ENCODE data around the gene PAM. TPM values are rescaled to one million over a fixed set of nuclear protein-coding genes. Genes with fewer than 3 reads are reported as not detected.
A peak's percentile ranks its signal among the peaks of the same experiment; 100 is the strongest.
"Not testable (repeated sequence)": the region's sequence is repeated elsewhere in the genome, so short reads cannot be mapped to it uniquely, and the experiment has no call there.

PAM gene
- total RNA-seq, 1 experiment from 2014 or later = 67.1 TPM

DNA sequence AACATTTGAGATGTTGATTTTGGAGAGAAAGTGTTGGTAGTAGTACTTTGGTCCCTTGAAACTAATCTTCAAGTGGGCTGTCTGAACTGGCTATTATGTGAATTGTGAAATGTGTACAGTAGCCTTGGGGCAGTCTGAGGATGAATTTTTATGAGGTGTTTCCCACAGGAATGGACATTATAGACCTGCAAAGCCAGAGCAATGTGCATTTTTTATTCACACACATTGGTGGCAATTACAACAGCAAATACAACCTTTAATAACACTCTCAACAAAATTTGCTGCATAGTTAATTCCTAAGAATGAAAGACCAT lies 147.0 kb downstream of the PAM start:
- DNase-seq (ENCODE audit: low read depth) = peak; percentile 23

GRCh38 chr5:102902647-102903046 lies 147.5 kb downstream of the PAM start:
- no peak for DNase-seq (ENCODE audit: low read depth)

GRCh38 chr5:102903074-102903871 lies 148.2 kb downstream of the PAM start:
- DNase-seq (ENCODE audit: low read depth) = no peak

- DNase-seq (ENCODE audit: low read depth) = no peak
Measured at GRCh38 chr5:102905056-102905455, 150.0 kb downstream of the PAM start.

- not testable (repeated sequence) for DNase-seq (ENCODE audit: low read depth)
Measured at GRCh38 chr5:102907099-102907498, 152.0 kb downstream of the PAM start.

DNA sequence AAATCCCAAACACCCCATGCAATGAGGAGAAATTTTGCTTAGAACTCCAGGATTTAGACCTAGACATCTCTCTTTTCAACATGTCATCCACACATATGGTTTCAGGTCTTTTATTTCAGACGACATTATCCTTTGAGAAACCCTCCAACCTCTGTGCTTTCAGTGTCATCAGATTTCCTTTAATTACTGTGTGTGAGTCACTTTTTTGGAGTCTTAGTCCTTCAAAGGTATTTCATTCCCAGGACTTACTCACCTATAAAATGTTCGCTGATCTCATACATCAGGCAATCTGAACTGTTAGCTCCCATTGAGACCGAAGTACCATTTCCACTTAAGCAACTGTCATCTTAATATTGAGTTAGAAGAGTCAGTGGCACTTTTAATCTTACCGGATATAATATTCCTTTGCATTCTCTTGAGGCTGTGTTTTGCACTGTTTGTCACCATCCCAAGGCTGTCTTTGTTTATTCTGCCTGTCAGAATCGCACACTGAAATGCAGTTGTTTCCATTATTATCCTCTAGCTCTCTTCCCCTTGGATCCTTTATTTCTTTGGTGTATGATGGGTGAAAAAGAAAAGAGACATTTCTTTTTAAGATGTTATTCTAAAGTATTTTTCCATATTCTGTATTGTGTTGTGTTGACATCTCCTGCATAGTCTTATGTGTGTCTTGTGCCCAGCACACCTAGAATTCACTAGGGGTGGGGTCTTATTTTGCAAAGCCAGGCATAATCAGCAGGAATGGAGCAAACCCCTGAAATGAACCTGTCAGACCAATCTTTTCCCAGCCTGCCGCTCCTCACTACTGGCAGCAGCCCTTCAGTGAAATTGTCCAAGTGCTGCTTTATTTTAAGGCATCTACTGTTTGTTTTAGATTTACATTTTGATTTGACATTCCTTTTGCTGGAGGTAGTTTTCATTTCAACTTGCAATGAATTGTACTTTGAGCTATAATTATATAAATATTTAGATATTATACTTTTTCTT lies 155.4 kb downstream of the PAM start:
- DNase-seq (ENCODE audit: low read depth) = peak; percentile 73

DNA sequence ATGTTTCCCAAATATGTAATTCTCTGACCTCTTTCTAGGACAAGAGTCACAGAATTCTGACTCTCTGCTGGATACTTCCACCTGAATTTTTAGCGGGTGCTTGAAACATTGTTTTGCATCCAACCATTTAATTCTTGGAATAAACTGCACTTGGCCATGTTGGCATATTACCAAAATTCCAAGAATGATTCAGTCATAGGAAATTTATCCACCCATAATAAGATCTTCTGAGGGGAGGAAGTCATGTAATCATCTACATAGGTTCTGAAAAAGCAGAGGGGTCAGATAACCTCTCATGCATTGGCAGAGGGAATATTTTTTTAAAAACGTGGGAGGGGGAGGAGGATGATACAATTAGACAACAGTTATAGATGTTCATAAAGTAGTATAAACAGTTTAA lies 156.9 kb downstream of the PAM start:
- peak; percentile 63 for DNase-seq (ENCODE audit: low read depth)

GRCh38 chr5:102916109-102916508 lies 161.0 kb downstream of the PAM start:
- no peak for DNase-seq (ENCODE audit: low read depth)

- no peak for DNase-seq (ENCODE audit: low read depth)
Measured at GRCh38 chr5:102918986-102919610, 164.0 kb downstream of the PAM start.

DNA sequence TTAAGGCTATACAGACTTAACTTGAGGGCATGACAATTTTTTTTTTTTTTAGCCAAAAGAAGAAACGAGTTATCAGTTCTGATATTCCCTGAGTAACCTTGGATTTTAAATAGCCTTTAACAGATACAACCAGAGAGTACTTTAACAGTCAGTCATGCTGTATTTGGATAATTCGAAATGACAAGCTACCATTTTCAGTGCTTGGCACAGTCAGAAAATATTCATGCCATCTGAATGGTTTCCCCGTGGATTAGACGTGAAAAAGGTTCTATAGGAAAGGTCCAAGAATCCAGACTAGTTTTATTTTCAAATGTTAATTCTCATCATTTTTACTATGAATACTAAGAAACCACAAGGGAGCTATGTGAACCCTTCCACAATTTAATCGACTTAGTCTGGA lies 165.7 kb downstream of the PAM start:
- no peak for DNase-seq (ENCODE audit: low read depth)

GRCh38 chr5:102921341-102922044 lies 166.4 kb downstream of the PAM start:
- no peak for DNase-seq (ENCODE audit: low read depth)

DNA sequence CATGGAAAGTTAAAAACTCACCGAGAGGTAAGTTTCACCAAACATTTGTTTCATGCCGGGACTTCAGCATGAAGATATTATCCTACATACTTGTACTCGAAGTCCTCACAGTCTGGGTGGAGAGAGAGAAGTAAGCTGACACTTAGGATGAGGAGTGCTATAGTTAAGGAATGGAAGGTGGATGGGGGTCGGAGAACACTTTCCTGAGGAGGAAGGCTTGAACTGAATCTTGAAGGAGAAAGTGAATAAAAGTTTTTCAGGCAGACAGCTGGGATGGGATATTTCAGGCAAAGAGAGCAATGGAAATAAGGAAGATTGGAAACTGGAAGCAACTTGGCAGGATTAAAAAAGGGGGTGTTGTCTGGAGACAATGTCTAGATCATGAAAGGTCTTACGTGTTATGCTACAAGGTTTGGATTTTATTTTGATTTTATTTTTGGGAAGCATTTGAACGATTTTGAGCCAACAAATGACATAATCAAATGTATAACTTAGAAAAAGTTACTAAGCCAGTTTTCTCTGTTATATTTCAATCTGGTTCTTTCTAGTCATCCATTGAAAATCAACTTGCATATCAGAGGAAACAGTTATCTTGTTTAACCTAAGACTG lies 167.1 kb downstream of the PAM start:
- DNase-seq (ENCODE audit: low read depth) = no peak

- no peak for DNase-seq (ENCODE audit: low read depth)
Measured at GRCh38 chr5:102922799-102923477, 167.8 kb downstream of the PAM start.

- DNase-seq (ENCODE audit: low read depth) = no peak
Measured at GRCh38 chr5:102924963-102925362, 169.9 kb downstream of the PAM start.

DNA sequence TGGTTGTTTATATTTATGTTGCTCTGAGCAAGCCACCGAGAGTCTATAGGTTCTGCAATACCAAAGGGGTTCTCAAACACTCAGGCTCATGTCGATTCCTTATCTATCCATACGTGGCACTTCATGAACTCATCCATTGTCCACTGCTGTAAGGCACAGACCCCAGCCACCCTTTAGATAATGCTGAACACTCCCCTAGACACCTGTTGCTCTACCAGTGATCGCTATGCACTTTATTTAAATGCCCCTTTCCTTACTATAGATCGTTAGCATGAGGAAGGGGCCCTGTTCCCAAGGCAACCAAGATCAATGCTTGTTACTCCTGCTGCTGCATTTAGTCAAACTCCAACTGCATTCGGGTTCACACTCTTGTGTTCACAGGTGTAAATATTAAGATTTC lies 171.9 kb downstream of the PAM start:
- no peak for DNase-seq (ENCODE audit: low read depth)

- DNase-seq (ENCODE audit: low read depth) = no peak
Measured at GRCh38 chr5:102930244-102930643, 175.1 kb downstream of the PAM start.

DNA sequence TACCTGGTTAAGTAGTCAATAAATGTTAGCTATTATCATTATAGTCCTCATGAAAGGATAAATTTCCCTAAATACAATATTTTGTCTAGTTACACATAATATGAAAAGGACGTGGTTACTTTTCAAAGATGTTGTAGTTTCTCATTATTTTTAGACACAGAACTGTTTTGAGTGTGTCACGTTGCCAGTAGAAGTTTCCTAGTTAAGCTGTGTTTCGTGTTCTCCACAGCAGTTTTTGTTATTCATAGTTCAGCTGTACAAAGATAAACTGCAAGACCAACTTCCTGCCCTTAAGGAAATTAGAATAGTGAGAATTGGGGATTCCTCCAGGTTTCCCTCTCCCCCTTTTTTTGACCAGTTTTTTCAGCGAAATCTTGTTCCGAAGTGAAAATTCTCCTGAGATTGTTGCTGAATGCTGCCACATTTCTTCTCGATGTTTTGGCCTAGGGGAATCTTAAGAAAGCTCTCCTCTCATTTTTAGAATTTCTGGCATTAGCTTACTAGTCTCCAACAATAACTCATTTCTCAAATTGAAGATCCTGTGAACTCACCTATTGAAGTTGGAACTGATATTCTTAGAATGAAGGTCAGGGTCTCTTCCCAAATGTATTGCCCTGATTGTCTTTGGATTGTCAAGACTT lies 176.1 kb downstream of the PAM start:
- no peak for DNase-seq (ENCODE audit: low read depth)

- DNase-seq (ENCODE audit: low read depth) = no peak
Measured at GRCh38 chr5:102932781-102933180, 177.7 kb downstream of the PAM start.

DNA sequence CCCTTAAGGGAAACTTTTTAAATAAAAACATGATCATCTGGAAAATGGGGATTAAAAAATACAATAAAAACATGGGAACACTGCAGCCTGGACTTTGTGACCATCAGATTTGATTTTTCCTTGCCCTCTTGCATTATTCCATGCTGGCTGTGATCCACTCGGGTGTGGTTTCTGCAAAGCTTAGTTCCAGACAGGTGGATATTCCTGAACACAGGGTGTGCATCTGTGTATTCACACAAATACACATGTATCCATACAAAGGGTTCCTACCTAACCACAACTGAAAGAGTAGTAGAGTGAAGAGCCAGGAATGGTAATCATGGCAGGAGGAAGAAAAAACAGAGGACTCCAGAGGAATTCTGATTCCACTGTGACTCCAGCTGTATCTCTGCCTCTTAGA lies 178.2 kb downstream of the PAM start:
- no peak for DNase-seq (ENCODE audit: low read depth)

DNA sequence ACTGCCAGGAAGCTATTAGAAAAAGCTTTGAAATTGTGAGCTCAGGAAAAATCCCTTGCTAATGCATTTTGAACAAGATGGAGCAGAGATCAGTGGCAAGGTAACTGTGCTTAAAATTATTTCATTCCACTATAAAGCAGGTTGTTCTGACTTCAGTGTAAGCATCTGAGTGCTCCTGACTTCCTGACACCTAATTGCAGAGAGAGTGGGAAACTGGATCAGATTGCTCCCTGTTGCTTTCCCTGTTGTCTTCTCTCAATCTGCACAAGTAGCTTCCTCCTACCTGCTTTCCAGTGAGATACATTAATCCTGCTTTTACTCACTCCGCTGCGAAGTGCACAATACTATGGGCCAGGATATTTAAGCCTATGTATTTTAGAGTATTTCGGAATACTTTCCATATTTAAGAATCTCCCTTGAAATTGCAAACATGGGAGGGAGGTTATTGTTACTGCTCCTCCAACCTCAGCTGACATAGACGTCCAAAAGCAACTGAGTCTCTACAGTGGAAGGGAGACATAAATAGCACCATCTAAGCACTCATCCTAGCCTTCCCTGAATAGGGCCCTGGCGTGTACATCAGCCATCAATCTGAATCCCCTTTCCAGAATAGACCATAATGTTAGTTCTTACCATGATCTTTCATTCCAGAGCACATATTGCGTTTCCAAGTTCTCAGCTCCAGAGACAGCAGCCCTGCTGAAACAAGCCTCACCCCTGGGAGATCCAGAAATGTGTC lies 178.8 kb downstream of the PAM start:
- no peak for DNase-seq (ENCODE audit: low read depth)
